Measurements from ENCODE around the gene MTFR1L. TPM values are rescaled to one million over a fixed set of nuclear protein-coding genes. Genes with fewer than 3 reads are reported as not detected.

Gene MTFR1L
- total RNA-seq, 1 experiment from 2014 or later, result 28.9 TPM

DNA sequence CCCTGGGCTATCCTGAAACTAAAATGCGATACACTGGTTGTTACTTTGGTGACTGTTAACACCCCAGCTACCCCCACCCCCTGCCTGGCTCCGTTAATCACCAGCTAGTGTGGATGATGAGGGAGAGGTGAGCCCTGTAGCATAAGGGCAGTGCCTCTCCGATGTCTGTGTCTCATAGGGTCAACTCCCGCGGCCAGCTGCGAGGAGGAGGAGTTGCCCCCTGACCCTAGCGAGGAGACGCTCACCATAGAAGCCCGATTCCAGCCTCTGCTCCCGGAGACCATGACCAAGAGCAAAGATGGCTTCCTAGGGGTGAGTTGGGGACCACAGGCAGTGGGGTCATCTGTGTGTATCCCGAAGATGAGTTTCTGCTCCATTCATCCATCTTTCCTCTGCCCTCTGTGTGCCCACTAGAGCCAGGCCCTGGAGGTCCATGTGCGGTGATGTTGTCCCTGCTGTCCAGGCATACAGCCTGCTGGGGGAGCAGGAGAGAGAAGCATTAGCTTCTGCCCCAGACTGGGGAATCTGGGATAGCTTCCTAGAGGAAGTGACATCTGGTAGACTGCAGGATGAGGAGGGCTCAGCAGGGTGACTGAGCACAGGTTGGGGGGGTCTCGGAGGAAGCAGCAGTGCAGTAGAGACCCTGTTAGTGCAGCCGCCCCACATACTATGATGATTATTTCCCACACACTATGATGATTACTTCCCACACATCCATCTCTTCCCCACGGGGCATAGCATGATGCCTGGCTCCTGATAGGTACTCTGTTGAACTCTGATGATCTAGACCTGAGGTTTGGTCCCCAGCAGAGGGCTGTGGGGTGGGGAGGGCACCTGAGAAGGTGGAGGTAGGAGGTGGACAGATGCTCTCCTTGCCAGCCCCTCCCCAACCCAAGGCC, 14.5 kb upstream of the MTFR1L start (continued):
- TF ChIP-seq FOXK1 (CRISPR knock-in tag; IDR thresholded peaks at IDR 0.05) (no peak), ESRRA (CRISPR knock-in tag; IDR thresholded peaks at IDR 0.05; ENCODE audit: borderline replicate concordance) (no peak), TEAD1 (CRISPR knock-in tag; IDR thresholded peaks at IDR 0.05) (no peak), HMGA2 (CRISPR knock-in tag; IDR thresholded peaks at IDR 0.05) (no peak), NR1H2 (CRISPR knock-in tag; IDR thresholded peaks at IDR 0.05) (no peak), KAT7 (CRISPR knock-in tag; IDR thresholded peaks at IDR 0.05; ENCODE audit: borderline replicate concordance) (no peak), CREM (CRISPR knock-in tag; IDR thresholded peaks at IDR 0.05) (no peak), TEAD4 (CRISPR knock-in tag; IDR thresholded peaks at IDR 0.05) (no peak), ZNF416 (CRISPR knock-in tag; IDR thresholded peaks at IDR 0.05) (no peak)
- TF ChIP-seq, protein P1, sequence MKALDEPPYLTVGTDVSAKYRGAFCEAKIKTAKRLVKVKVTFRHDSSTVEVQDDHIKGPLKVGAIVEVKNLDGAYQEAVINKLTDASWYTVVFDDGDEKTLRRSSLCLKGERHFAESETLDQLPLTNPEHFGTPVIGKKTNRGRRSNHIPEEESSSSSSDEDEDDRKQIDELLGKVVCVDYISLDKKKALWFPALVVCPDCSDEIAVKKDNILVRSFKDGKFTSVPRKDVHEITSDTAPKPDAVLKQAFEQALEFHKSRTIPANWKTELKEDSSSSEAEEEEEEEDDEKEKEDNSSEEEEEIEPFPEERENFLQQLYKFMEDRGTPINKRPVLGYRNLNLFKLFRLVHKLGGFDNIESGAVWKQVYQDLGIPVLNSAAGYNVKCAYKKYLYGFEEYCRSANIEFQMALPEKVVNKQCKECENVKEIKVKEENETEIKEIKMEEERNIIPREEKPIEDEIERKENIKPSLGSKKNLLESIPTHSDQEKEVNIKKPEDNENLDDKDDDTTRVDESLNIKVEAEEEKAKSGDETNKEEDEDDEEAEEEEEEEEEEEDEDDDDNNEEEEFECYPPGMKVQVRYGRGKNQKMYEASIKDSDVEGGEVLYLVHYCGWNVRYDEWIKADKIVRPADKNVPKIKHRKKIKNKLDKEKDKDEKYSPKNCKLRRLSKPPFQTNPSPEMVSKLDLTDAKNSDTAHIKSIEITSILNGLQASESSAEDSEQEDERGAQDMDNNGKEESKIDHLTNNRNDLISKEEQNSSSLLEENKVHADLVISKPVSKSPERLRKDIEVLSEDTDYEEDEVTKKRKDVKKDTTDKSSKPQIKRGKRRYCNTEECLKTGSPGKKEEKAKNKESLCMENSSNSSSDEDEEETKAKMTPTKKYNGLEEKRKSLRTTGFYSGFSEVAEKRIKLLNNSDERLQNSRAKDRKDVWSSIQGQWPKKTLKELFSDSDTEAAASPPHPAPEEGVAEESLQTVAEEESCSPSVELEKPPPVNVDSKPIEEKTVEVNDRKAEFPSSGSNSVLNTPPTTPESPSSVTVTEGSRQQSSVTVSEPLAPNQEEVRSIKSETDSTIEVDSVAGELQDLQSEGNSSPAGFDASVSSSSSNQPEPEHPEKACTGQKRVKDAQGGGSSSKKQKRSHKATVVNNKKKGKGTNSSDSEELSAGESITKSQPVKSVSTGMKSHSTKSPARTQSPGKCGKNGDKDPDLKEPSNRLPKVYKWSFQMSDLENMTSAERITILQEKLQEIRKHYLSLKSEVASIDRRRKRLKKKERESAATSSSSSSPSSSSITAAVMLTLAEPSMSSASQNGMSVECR (CRISPR knock-in tag; IDR thresholded peaks at IDR 0.05; ENCODE audit: borderline replicate concordance), result no peak
- TF ChIP-seq, protein P2, sequence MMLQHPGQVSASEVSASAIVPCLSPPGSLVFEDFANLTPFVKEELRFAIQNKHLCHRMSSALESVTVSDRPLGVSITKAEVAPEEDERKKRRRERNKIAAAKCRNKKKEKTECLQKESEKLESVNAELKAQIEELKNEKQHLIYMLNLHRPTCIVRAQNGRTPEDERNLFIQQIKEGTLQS (CRISPR knock-in tag; conservative IDR thresholded peaks at IDR 0.05), result no peak
- TF ChIP-seq, protein P3, sequence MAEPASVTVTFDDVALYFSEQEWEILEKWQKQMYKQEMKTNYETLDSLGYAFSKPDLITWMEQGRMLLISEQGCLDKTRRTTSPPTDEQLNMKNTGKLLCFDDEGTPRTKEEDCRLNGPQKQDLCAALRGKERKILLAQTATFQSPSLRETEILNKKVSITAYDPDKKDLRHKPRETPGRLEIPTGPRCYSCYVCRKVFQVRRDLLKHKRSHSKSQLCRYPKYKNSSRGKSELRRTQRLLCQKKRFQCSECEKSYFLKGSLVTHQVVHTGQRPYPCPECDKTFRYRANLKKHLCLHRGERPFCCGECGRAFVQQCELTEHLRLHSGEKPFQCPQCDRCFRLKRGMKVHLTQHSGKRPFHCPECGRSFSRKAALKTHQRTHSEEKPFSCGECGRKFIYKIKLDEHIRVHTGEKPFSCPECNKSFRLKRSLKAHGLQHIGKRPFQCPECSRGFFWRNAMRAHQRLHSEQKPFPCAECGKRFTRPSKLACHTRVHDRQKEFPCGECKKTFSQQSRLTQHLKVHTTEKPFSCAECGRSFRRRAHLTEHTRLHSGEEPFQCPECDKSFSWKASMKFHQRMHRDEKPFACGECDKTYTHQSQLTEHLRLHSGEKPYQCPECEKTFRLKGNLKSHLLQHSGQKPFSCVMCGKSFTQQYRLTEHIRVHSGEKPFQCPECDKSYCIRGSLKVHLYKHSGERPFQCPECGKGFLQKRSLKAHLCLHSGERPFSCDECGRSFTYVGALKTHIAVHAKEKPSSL (CRISPR knock-in tag; conservative IDR thresholded peaks at IDR 0.05), result no peak
- TF ChIP-seq, protein P4, sequence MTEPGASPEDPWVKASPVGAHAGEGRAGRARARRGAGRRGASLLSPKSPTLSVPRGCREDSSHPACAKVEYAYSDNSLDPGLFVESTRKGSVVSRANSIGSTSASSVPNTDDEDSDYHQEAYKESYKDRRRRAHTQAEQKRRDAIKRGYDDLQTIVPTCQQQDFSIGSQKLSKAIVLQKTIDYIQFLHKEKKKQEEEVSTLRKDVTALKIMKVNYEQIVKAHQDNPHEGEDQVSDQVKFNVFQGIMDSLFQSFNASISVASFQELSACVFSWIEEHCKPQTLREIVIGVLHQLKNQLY (CRISPR knock-in tag; IDR thresholded peaks at IDR 0.05), result no peak

DNA sequence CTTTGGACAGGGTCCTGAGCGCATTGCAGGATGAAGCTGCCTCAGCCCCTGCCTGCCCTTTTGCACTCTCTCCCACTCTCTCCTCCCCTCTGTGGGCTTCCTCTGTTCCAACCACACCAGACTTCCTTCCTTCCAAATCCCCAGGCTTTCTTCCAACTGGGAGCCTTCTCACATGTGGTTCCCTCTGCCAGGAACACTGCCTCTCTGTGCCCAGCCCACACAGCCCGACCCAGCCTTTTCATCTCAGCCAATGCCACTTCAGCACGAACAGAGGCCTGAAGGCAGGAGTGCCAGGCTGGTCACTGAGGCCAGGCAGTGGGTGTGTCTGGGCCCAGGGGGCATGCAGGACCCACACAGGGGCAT, 13.9 kb upstream of the MTFR1L start:
- no peak for TF ChIP-seq CREB1 (CRISPR knock-in tag; IDR thresholded peaks at IDR 0.05)
- TF ChIP-seq GRHL2 (CRISPR knock-in tag; IDR thresholded peaks at IDR 0.05; ENCODE audit: insufficient replicate concordance, severe bottlenecking), result no peak
- TF ChIP-seq CREM (CRISPR knock-in tag; IDR thresholded peaks at IDR 0.05), result no peak
- TF ChIP-seq NR2C2 (CRISPR knock-in tag; IDR thresholded peaks at IDR 0.05), result no peak
- no peak for TF ChIP-seq FOXK1 (CRISPR knock-in tag; IDR thresholded peaks at IDR 0.05)
- no peak for TF ChIP-seq PREB (CRISPR knock-in tag; IDR thresholded peaks at IDR 0.05; ENCODE audit: borderline replicate concordance)
- no peak for TF ChIP-seq NR3C1 (CRISPR knock-in tag; conservative IDR thresholded peaks at IDR 0.05; ENCODE audit: low read depth)
- H3K9me3 Mint-ChIP-seq, result no peaks in the 10 kb centered on the region
- no peak overlapping the region for H3K27ac Mint-ChIP-seq
- no peak overlapping the region for H3K4me3 Mint-ChIP-seq
- DNase-seq (ENCODE audit: low spot score), result no peak
- H3K36me3 Mint-ChIP-seq, result peaks cover 18% of the 10 kb centered on the region
- ATAC-seq, result no peak
- H3K27me3 Mint-ChIP-seq (ENCODE audit: low read depth), result no peaks in the 10 kb centered on the region
- ChIA-PET POLR2A (interaction anchor here (0.6 kb wide), 1 partner anchor 95 kb away, joined by 3 read pairs; no protein-coding TSS in a partner anchor), CTCF (interaction anchor here (1.3 kb wide), 1 partner anchor 81 kb away, joined by 3 read pairs; no protein-coding TSS in a partner anchor)
- H3K4me1 Mint-ChIP-seq, result peaks cover 13% of the 10 kb centered on the region
